HL-60 (cell line): ENCODE results near the gene AQP6.
A peak's percentile ranks its signal among the peaks of the same experiment; 100 is the strongest.

ENCODE experiments used
- DNase-seq, 2 experiments: peaks; one replicate each; pipeline ENCODE4 v3.0.0-alpha.2; 2010 to 2020; ENCODE audit warnings: low read depth in 1 of 2, low spot score in 1 of 2
- H3K27ac ChIP-seq: fragments of 250-450 bp; sonication (Bioruptor Pico); replicated peaks from 2 replicates; pipeline ENCODE4 v1.5.1; 2020; ENCODE audit warnings: mild to moderate bottlenecking, moderate library complexity
- H3K27me3 ChIP-seq: fragments of 250-450 bp; sonication (Bioruptor Pico); 2 replicates; pipeline ENCODE4 v1.5.1; 2021; ENCODE audit warnings: mild to moderate bottlenecking, moderate library complexity; ENCODE audit not compliant: insufficient read depth, poor library complexity, severe bottlenecking
- H3K4me3 ChIP-seq: replicated peaks from 2 replicates; pipeline ENCODE4 v1.5.1; 2011; ENCODE audit warnings: mild to moderate bottlenecking, control low read depth, low read length; ENCODE audit not compliant: insufficient read depth
- CTCF ChIP-seq: IDR thresholded peaks from one replicate; pipeline ENCODE4 v1.5.1; 2011; ENCODE audit warnings: low read length, control low read depth, inconsistent platforms; ENCODE audit not compliant: insufficient read depth
- GABPA ChIP-seq: IDR thresholded peaks from 2 replicates; pipeline ENCODE4 v1.6.1; 2012; ENCODE audit warnings: low read depth
- POLR2AphosphoS5 ChIP-seq: IDR thresholded peaks from 2 replicates; pipeline ENCODE4 v1.6.1; 2012; ENCODE audit warnings: low read depth
- REST ChIP-seq: IDR thresholded peaks from 2 replicates; pipeline ENCODE4 v1.6.1; 2012; ENCODE audit warnings: low read depth; ENCODE audit not compliant: insufficient replicate concordance
- SPI1 ChIP-seq: IDR thresholded peaks from 2 replicates; pipeline ENCODE4 v1.6.1; 2012; ENCODE audit warnings: low read depth, mild to moderate bottlenecking, borderline replicate concordance

Gene AQP6

GRCh38 chr12:49959685-49960473 is 12.9 kb upstream of the AQP6 start:
- Histone ChIP-seq H3K27me3 (peaks cover 71% of the 10 kb centered on the region), H3K4me3 (no peak overlapping the region), H3K27ac (no peak overlapping the region)
- DNase-seq, result peak in 1 of 2 experiments; percentile 22
- 0 out of 2 replicates have a peak, but pooled peaks have one; percentile 6 for TF ChIP-seq SPI1
- TF ChIP-seq GABPA, result no peak

- TF ChIP-seq GABPA (no peak), CTCF (no peak), REST (no peak), POLR2AphosphoS5 (no peak), SPI1 (no peak)
- DNase-seq, result no peak
- peaks cover 66% of the 10 kb centered on the region for H3K27me3 ChIP-seq
- H3K4me3 ChIP-seq, result no peak overlapping the region
- H3K27ac ChIP-seq, result no peak overlapping the region
Measured at GRCh38 chr12:49960474-49961110, 12.2 kb upstream of the AQP6 start.

GRCh38 chr12:49961111-49961922 is 11.4 kb upstream of the AQP6 start, which contains the start of gene AQP5:
AQP5 (plus strand) TSS chr12:49961872; CDS start chr12:49962018, 146 bp downstream.
- TF ChIP-seq POLR2AphosphoS5 (no peak), SPI1 (0 out of 2 replicates have a peak, but pooled peaks have one; percentile 22)
- no peak within 1 kb of the TSS for H3K4me3 ChIP-seq
- no peak within 1 kb of the TSS for H3K27ac ChIP-seq
- H3K27me3 ChIP-seq, result peaks cover 62% of the 10 kb centered on the region
- DNase-seq, result no peak

GRCh38 chr12:49961993-49962764 is 10.6 kb upstream of the AQP6 start:
- DNase-seq, result no peak
- no peak for TF ChIP-seq CTCF
- TF ChIP-seq SPI1, result no peak
- TF ChIP-seq GABPA, result no peak
- no peak for TF ChIP-seq REST
- TF ChIP-seq POLR2AphosphoS5, result no peak
- no peak overlapping the region for H3K4me3 ChIP-seq
- H3K27me3 ChIP-seq, result peaks cover 56% of the 10 kb centered on the region
- no peak overlapping the region for H3K27ac ChIP-seq
